ENCODE measurements around the gene ZMYM3.

Gene ZMYM3

DNA sequence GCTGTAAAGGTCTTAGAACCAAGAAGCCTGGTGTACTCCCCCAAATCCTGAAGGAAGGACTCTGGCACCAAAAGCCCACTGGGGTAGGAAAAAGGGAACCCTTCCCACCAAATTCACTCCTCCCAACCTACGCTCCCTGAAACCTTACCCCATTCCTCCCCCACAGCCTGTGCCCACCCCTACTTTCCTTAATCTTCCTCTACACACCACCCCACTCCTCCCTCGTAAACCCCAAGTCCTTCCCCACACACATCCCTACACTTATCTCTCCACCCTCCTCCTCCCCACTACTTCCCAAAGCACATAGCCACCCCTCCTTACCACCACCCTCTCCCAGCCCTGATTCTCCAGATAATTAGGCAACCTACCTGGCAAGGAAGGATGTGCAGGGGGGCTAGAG lies 1.7 kb downstream of the ZMYM3 start:
- no peak for DNase-seq

DNA sequence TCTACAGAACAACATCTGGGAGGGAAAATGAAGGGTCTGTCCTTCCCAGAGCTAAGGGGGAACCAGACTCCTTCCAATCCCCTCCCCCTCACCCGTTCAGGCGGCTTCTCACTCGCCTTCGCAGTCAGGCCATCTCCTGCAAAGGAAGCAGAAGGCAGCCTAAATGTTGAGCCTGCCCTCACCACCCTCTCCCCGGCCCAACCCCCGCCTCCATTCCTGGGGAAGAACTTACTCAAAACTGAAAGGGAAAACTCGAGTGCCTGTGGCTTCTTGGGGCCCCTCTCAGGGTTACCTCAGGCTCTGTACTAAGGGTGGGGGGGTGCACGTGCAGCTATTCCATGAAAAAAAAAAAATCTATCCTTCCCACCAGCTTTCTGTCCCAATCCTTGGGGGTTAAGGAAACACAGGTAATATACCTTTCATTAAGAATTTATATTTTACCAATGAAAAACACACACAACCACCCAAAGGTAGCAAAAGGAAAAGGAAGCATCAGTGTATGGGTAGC lies 2.4 kb downstream of the ZMYM3 start:
- DNase-seq: peak; percentile 12

DNA sequence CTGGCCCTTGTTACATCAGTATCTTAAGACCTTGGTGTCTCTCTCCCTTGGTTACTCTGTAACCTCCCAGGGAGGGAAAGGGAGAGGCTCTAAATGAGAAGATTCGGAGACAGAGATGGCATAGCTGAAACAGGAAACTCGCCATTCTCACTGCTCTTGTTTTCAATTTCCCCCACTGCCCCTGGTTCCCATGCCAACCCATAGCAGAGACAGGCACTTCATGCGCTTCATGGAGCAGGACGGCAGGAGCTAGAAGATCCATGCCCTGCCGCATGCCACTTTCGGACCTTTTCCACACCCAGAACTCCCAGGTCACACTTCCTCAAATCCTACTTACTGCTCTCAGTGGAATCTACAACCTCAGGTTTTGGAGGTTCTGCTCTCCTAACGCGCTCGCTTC lies 3.1 kb downstream of the ZMYM3 start:
- no peak for DNase-seq

DNA sequence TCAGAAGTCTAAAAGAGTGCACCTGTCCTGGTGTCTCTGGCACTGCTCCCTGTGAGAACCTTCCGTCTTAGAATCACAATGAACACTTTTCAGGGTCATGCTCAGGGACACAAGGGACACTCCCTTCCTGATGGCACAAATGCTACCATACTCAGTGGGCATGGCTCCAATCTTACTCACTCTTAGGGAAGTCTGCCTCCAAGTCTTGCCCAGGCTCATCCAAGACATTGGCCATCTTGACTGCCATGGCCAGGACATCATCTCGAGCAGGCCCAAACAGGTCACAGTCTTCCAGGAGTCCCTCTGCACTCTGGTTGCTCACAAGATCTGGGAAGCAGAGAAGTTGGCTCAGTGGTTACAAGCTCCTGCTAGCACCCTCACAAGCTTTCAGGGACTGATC lies 8.8 kb downstream of the ZMYM3 start:
- no peak for DNase-seq

DNA sequence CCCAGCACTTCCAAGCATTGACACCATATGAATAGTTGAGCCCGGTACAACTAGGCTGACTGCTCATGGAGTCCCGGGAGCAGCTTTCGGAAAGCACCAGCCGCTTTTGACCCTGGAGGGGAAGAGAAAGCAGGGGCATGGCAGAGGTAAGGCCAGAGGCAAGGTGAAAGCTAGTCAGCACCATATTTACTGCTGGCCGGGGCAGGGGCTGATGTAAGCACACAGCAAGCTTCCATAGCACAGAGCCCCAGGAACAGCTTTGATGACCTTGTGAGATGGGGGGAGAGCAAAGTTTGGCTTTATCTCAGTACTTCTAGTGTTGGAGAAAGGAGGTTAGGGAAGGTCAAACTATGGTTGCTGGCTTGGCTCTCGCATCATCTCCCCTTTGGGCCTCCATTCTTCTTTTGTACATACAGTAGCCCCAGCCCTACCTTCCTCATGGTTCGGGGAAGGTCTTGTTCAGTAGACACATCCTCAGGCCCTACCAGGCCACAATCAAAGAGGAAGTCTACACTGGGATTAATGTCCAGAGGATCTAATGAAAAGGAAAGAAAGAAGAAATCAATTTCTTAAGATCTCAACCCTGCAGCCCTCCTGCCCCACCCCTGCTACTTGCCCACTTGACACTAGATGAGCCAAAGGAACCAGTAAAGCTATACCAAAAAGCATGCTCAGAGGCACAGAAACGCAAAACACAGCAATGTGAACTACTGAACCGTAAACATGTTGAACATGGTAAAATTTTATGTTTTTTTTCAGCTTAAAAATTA lies 9.4 kb downstream of the ZMYM3 start:
- no peak for DNase-seq

DNA sequence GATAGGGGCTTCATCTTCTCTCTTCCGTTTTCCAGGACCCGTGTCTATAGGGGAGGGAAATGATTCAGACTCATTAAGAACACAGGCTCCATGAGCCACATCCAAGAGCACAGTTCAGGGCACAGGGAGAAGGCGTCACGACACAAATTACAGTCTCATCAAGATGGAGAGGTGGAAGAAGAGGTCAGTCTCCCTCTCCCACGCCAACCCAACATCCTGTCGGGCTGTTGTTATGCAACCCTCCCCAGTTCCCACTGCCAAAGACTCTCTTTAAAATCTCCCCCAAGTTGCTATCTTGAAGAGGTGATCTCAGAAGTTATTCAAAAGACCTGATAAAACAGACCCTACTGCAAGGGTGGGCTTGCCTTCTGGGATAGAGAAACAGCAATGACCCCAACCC lies 12.6 kb downstream of the ZMYM3 start:
- DNase-seq: no peak

DNA sequence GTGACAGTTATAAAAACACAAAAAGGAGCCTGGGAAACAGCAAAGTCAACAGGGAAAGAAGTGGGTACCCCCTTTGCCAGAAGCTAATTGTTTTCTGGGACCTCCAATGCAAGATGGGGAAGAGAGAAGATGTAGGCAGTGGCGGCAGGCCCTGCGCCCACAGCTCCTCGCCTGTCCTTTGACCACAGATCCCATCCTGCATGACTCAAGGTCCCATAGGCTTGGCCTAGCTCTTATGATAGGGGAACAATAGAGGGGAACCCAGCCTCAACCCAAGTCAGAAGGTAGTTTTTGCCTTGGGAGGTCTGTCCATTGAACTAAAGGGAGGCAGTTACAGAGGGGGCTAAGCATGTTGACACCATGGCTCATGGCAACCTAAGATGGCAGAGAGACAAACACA lies 14.2 kb downstream of the ZMYM3 start:
- no peak for DNase-seq

DNA sequence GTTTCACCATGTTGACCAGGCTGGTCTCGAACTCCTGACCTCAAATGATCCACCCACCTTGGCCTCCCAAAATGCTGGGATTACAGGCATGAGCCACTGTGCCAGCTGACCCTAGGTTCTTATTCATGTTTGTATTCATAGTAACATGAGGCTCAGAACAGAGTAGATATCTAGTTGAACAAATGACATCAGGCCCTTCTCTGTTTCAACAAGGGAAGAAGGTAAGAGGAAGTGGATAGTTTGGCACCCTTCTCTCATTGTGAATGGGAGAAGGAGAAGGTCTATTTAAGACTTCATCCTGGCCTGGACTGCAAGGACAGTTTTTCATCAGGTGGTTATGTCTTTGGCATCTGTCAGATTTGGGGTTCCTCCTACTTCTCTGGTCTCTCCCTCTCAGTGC lies 17.1 kb downstream of the ZMYM3 start:
- no peak for DNase-seq

DNA sequence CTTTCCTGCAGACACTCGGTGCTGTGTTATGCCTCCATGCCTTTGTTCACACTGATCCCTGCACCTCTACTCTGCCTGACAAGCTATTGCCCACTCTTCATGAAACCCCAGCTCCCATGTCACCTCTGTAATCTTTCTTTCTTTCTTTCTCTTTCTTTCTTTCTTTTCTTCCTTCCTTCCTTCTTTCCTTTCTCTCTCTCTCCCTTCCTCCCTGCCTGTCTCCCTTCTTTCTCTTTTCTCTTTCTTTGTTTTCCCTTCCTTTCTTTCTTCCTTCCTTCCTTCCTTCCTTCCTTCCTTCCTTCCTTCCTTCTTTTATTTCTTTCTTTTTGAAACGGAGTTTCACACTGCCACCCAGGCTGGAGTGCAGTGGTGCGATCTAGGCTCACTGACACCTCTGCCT lies 18.5 kb downstream of the ZMYM3 start:
- DNase-seq: no peak

DNA sequence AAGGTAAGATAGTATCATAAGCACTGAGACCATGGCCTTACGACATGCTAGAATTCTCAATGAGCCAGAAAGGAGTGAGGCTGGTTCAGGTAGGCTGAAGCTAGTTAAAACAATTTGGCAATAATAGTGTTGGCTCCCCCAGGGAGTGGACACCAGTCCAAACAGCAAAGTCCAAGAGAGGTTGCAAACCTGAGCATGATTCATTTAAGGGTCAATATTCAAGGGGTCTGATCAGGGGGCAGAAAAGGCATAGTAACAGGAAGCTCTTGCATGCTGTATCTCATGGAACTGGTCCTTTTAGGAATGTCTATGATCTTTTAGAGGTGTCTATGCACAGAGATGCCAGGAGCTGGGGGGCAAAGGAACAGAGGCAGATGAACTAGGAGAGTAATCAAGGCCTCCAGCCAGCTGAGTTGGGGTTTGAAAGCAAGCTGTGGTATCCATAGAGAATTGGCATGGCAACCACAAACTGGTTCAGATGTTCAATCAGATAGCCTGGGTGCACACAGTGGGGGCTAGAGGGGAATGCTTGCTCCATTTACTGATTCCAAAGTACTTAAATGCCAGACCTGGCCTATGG lies 25.8 kb downstream of the ZMYM3 start:
- DNase-seq: no peak

DNA sequence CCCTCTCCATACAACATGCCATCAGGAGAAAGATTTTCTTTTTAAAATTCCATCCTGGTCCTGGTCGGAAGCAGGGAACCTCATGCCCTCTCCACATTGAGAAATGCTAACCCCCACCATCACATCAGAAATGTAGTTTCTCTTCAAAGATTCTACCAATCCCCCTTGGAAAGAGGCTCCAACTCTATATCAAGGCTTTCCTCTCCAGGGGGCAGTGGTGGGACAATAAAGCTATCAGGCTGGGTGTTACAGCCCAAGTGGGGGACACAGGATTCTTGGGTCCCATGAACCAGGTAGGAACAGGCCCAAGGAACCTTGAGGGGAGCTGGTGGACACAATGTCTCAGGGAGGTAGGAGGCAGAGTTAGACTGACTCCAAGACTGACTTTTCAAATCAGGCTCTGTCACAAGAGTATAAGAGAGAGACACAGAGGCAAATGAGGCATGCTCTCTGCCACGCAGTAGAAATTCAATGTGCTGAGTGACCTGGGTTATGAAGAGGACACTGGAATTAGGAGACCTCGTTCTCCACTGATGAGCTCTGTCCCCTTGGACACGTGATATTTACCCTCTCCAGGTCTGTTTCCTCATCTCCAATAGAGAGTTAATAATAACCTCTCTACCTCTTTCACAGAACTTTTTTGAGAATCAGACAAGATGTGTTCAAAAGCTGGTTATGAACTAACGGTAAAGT lies 26.4 kb downstream of the ZMYM3 start:
- no peak for DNase-seq

DNA sequence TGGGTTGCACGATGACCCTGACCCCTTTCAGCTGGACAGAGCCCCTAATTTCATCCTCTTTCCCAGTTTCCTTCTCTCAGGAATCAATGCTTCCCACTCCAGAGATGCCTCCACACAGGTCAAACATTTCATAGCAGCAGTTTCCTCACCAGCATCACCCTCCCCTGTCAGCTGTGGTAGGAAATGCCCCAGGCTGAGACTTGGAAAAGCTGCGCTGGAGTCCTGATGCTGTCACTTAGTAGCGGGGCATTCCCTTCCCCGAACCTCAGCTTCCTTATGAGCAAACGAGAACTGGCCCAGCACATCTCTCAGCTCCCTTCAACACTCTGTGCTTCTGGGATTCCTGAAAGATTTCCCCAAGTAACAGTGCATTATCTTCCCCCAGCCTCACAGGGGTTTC lies 28.3 kb downstream of the ZMYM3 start:
- DNase-seq: no peak

DNA sequence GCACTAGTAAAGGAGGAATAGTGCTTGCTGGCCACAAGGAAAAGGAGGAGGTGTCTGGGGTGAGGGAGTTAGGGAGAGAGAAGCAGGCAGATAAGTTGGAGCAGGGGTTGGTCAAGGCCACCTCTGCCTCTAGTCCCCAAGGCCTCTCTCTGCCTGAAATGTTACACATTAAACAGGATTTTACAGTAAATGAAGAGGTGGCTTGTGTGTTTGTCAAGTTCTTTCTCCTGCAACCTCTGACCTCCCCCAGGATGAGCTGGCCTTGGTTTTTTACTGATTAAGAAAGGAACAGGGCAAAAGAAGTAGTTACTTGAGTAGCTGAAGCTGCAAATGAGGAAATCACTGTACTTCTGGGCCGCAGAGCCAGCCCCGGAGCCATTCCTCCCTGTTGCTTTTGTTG lies 28.9 kb downstream of the ZMYM3 start:
- no peak for DNase-seq

DNA sequence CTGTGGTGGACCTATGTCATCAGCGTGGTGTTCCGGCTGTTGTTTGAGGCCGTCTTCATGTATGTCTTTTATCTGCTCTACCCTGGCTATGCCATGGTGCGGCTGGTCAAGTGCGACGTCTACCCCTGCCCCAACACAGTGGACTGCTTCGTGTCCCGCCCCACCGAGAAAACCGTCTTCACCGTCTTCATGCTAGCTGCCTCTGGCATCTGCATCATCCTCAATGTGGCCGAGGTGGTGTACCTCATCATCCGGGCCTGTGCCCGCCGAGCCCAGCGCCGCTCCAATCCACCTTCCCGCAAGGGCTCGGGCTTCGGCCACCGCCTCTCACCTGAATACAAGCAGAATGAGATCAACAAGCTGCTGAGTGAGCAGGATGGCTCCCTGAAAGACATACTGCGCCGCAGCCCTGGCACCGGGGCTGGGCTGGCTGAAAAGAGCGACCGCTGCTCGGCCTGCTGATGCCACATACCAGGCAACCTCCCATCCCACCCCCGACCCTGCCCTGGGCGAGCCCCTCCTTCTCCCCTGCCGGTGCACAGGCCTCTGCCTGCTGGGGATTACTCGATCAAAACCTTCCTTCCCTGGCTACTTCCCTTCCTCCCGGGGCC lies 29.7 kb downstream of the ZMYM3 start:
- DNase-seq: no peak

DNA sequence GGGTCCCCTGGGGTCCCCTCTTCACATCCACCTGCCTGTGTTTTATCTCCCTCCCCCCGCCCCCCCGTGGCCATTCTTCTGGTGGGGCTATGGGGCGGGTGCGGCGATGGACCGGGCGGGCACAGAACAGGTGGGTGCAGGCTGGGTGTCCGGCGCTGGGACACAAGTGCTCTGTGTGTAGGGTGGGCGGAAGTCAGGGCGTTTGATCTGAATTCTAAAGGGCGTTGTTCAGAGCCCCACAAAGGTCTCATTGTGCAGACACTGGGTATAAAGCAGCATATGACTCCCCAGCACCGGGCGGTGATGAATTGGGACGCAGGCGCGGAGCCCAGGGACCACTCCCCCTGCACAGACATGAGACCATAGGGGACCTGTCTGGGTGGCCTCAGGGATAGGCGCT lies 31.0 kb downstream of the ZMYM3 start, which contains the start of gene GJB1:
GJB1 (plus strand) TSS at position 296 of the 400 bp plus-strand sequence. CDS start 484 bp downstream, outside the sequence.
- DNase-seq: no peak

DNA sequence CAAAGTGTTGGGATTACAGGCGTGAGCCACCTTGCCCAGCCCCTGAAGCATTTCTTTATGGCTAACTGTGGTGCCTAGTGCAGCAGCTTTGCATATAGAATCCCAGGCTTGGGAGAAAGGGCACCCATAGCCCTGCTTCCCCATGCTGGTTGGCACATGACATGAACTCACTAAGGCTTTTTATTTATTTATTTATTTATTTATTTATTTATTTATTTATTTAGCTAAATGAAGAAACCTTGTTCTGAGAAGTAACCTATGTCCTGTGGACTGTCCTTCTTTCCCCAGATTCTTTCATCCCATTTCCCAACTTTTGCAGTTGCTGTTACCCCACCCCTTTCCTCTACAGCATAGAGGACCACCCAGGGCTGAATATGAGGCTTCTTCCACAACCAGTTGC lies 32.8 kb downstream of the ZMYM3 start:
- no peak for DNase-seq

DNA sequence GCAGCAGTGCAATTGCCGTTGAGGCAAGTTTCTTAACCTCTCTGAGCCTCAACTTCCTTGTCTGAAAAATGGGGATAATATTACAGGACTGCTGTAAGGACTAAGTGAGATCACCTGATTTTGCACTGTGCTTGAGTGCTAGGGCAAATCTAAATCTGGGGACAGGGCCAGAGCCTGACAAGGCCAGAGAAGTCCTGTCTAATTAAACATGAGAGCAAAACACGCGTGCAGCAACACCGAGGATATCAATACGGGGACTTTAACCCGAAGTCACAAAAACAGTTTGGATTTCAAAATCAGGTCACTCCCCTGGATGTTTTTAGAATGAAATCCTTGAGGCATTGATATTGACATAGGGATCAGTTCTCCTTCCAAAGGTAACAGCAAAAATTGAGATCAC lies 36.6 kb downstream of the ZMYM3 start:
- no peak for DNase-seq

DNA sequence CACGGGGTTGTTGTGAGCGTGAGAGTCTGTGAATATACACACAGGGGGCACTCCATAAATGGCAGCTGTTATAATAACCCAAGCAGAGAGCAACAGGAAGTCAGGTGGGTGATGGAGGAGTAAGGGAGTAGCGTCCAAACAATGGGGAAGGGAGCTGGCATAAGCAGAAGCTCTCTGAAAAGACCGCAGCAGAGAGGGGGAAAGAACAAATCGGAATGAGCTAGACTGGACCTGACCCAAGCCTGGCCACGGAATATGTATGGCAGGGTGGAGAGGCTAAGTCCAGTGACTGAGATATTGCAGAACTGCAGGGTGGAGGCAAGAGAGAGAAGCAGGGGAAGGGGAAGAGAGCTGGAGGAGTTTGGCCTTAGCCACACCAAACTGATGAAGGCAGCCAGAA lies 37.5 kb downstream of the ZMYM3 start:
- DNase-seq: no peak

DNA sequence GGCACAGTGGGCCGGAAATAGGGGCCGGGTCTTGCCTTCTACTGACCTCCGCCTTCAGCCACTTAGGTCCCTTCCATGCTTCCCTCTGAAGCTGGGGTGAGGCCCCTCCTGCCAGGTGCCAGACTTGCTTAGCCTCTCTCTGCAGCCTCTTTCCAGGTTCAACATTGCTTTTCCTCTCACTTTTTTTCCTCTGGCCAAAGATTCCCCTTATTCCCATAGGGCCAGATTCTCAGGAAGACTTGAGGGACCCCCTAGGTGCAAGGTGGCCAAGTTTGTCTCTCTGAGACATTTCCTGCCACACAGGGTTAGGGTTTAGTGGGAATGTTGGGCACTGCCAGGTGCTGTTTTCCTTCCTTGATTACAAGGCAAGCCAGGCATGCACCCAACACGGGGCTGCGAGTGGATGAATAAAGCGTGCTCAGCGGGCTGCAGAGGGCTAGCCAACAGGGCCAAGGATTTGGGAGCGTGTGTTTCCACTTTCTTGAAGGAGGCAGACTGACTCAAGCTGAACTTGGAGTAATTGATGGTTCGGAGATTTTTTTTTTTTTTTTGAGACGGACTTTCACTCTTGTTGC lies 38.5 kb downstream of the ZMYM3 start:
- no peak for DNase-seq

DNA sequence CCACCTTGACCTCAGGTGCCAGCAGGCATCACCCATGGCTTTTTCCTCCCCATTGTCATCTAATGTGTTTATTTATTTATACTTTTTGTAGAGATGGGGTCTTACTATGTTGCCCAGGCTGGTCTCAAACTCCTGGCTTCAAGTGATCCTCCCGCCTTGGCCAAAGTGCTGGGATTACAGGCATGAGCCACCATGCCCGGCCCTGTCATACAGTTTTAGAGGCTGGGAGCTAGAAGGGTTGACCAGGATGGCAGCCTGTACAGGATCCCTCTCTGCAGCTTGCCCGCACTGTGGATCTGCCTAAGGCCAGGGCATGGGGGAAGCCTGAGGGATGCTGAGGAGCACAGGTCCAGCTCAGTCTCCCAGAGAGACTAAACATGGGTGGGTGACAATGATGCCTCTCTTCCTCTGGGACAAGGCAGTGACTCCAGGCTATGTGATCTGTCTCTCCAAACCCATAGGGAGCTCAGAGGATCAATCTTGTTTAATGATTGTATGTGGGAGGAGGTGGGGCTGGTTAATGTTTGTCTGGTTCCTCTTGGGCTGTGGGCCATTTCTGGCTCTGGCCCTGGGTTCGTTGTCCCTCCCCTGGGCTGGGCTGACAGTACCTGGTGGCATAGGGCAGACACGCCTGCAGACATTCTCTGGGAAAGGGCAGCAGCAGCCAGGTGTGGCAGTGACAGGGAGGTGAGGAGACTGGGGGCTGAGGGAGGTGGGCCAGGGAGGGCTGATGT lies 39.2 kb downstream of the ZMYM3 start:
- DNase-seq: no peak

DNA sequence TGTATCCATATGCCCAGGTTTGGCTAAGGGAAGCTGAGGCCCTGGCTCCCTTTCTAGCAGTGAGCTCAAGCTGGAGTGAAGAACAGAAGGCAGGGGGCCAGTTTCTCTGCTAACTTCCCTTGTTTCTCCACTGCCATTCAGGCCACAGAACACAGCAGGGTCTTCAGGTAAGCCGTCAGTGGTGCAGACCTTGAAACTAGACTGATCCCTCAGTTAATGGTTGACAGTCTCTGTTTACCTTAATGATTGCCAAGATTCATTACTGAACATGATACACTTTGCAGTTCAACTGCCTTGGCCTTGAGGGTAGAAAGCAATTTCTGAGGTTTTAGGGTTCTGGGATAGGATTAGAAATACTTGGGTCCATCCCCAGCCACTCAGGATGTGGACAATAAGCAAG lies 39.8 kb downstream of the ZMYM3 start:
- no peak for DNase-seq

DNA sequence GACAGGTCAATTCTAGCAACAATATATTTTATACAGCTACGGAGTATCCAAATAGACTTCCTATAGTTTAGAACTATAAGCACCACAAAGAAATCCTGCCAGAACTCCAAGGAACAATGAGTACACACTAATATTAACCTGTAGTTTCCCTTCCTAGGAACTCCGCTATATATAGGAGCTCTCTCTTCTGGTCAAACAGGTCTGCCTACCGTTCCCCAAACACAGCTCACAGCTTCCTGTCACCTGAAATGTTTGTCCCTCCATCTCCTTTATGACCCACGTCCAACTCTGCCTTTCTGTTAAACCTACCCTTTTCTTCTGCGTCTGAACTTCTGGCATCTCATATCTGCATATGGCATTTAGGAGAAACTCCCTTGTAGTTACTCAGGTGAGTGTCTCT lies 41.4 kb downstream of the ZMYM3 start:
- no peak for DNase-seq

DNA sequence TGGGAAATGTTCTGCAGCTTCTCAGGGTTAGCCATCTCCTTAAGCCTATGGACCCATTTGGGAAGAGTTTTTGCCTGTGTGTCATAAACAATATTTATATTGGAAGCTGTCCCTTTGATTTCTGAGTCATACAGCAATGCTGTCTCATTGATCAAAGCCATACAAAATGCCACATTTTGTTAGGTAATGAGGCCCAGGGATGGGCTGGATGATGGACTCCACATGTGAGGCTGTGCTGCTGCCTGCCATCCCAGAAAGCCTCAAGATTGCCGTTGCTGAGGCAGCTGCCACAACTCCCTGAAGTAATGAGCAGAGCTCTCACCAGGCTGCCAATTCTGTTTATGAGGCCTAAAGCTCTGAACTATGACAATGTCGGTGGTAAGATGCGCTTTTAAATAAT lies 43.1 kb downstream of the ZMYM3 start:
- DNase-seq: no peak

Measured in stimulated activated CD4-positive, alpha-beta T cell treated with anti-CD3 and anti-CD28 coated beads, Interleukin-1b, Interleukin-23, amount 100 ng/mL, for 48 hours (primary cell).